K562 (cell line): ENCODE data around the gene DYNC2I2. TPM values are rescaled to one million over a fixed set of nuclear protein-coding genes. Genes with fewer than 3 reads are reported as not detected.

Experiments
- ATAC-seq: fragments of 200-7000 bp; cut with Tn5 transposase; 3 replicates; pipeline ENCODE4 v1.9.1; 2020; ENCODE audit warnings: moderate library complexity
- BruUV-seq: library from RNA; stranded (reverse); fragments of 400-500 nt; replicated peaks from 2 replicates; lab custom pipeline; 2021; lab: Mats Ljungman, UMichigan
- CTCF ChIA-PET: fragments of 300-600 bp; formaldehyde crosslinking; extraction: SDS; loops from one replicate; lab custom pipeline; 2021; ENCODE audit warnings: low intra/inter-chr PET ratio; lab: Yijun Ruan, JAX
- POLR2A ChIA-PET: fragments of 300-600, 350-650 bp; sonication (Branson Sonifier 250); formaldehyde crosslinking; extraction: SDS; loops from one replicate; lab custom pipeline; 2021; ENCODE audit warnings: antibody characterized with exemption, inconsistent platforms; lab: Yijun Ruan, JAX
- DNase-seq, 4 experiments: peaks; one replicate each; pipeline versions ENCODE4 v3.0.0 to v3.0.0-alpha.2; 2011 to 2018; ENCODE audit warnings: low spot score in 3 of 4, mixed read lengths in 3 of 4; ENCODE audit errors: extremely low read depth in 1 of 4
- FAIRE-seq: peaks from 2 replicates; lab custom pipeline; 2011; peaks lifted over from hg19 to GRCh38; lab: Jason Lieb, UNC
- H2AFZ ChIP-seq: 2 replicates; pipeline ENCODE4 v1.6.0; 2011; ENCODE audit warnings: low read depth, low read length, control low read depth, inconsistent platforms
- H3K27ac ChIP-seq: fragments of 200-600 bp; 3 replicates; pipeline ENCODE4 v1.8.0; 2011; ENCODE audit warnings: low read depth, mild to moderate bottlenecking, control low read depth, inconsistent platforms, low read length, moderate library complexity, mixed read lengths; ENCODE audit errors: extremely low read depth
- H3K27me3 ChIP-seq, 2 experiments: fragments of 300-600 bp in 1 of 2; 2 replicates in 1 of 2; 3 replicates in 1 of 2; pipeline versions ENCODE4 v1.6.0 to v1.8.0; 2011; ENCODE audit warnings: inconsistent platforms in 2 of 2, low read length in 2 of 2, mild to moderate bottlenecking in 1 of 2, mixed read lengths in 1 of 2, moderate library complexity in 1 of 2; ENCODE audit not compliant: control insufficient read depth in 2 of 2, insufficient read depth in 2 of 2
- H3K36me3 ChIP-seq: fragments of 300-600 bp; 3 replicates; pipeline ENCODE4 v1.8.0; 2011; ENCODE audit warnings: mild to moderate bottlenecking, low read length, inconsistent platforms; ENCODE audit not compliant: control insufficient read depth, insufficient read depth
- H3K4me1 ChIP-seq, 2 experiments: fragments of 200-600 bp in 1 of 2; replicated peaks in 1 of 2; 2 replicates in 1 of 2; 3 replicates in 1 of 2; pipeline versions ENCODE4 v1.5.1 to v1.8.0; 2011; ENCODE audit warnings: inconsistent platforms in 2 of 2, low read length in 2 of 2, mild to moderate bottlenecking in 1 of 2, mixed read lengths in 1 of 2, moderate library complexity in 1 of 2; ENCODE audit not compliant: control insufficient read depth in 2 of 2, insufficient read depth in 2 of 2
- H3K4me2 ChIP-seq: 2 replicates; pipeline ENCODE4 v1.6.1; 2011; ENCODE audit warnings: low read length, control low read depth, inconsistent platforms, mixed read lengths; ENCODE audit not compliant: insufficient read depth
- H3K4me3 ChIP-seq: fragments of 200-600 bp; sonication (generic), shearing (Covaris generic); 2 replicates; pipeline ENCODE4 v1.5.1; 2016; ENCODE audit warnings: control low read depth, inconsistent platforms
- H3K79me2 ChIP-seq: fragments of 200-600 bp; 3 replicates; pipeline ENCODE4 v1.8.0; 2011; ENCODE audit warnings: low read length, inconsistent platforms; ENCODE audit not compliant: control insufficient read depth, insufficient read depth
- H3K9ac ChIP-seq, 2 experiments: 2 replicates each; pipeline versions ENCODE4 v1.6.0 to v1.6.1; 2011; ENCODE audit warnings: low read depth in 2 of 2, low read length in 2 of 2, control low read depth in 1 of 2, inconsistent platforms in 1 of 2, mild to moderate bottlenecking in 1 of 2, mixed read lengths in 1 of 2; ENCODE audit not compliant: insufficient read depth in 1 of 2
- H3K9me1 ChIP-seq: one replicate; pipeline ENCODE4 v1.6.0; 2011; ENCODE audit warnings: inconsistent platforms, mild to moderate bottlenecking, low read length, moderate library complexity; ENCODE audit not compliant: control insufficient read depth, insufficient read depth
- H3K9me3 ChIP-seq: replicated peaks from 2 replicates; pipeline ENCODE4 v1.5.1; 2011; ENCODE audit warnings: low read depth, low read length, inconsistent platforms; ENCODE audit not compliant: control insufficient read depth, insufficient read depth
- H4K20me1 ChIP-seq: replicated peaks from 2 replicates; pipeline ENCODE4 v1.6.1; 2011; ENCODE audit warnings: low read length, inconsistent platforms, mixed read lengths; ENCODE audit not compliant: control insufficient read depth, insufficient read depth
- CTCF ChIP-seq, 3 experiments: IDR thresholded peaks in 2 of 3; conservative IDR thresholded peaks in 1 of 3; 2 replicates each; pipeline ENCODE4 v1.5.1; 2011 to 2012; ENCODE audit warnings: low read length in 3 of 3, mild to moderate bottlenecking in 3 of 3, control low read depth in 2 of 3, improper control_type of control experiment in 1 of 3, inconsistent platforms in 1 of 3, low read depth in 1 of 3, mixed read lengths in 1 of 3, moderate library complexity in 1 of 3; ENCODE audit not compliant: insufficient read depth in 2 of 3
- POLR2B ChIP-seq: fragments of 450-650 bp; IDR thresholded peaks from 2 replicates; pipeline ENCODE4 v1.6.1; 2018; ENCODE audit warnings: low read depth; ENCODE audit not compliant: partially characterized antibody
- RAD21 ChIP-seq, 2 experiments: fragments of 250-450 bp in 1 of 2; fragments of 450-650 bp in 1 of 2; sonication (Bioruptor Pico) in 1 of 2; formaldehyde crosslinking in 1 of 2; IDR thresholded peaks in 1 of 2; conservative IDR thresholded peaks in 1 of 2; 2 replicates each; pipeline versions ENCODE4 v1.4.0 to v1.8.0; 2020 to 2022; ENCODE audit warnings: mild to moderate bottlenecking in 2 of 2, moderate library complexity in 1 of 2
- WGBS: fragments of 100-300 bp; shearing (Covaris generic); methylation state at CpG from one replicate; pipeline ENCODE4 v1.1.6; 2016; ENCODE audit warnings: low coverage, mixed read lengths; ENCODE audit not compliant: insufficient coverage; ENCODE audit errors: missing lambda C conversion rate; 5-methylcytosine and 5-hydroxymethylcytosine counted together
- in situ Hi-C: fragments of 300-500 bp; cut with MboI; formaldehyde crosslinking; loops from 4 replicates; pipeline ENCODE4 v1.15.0; 2018; ENCODE audit warnings: inconsistent platforms, mixed read lengths
- intact Hi-C: fragments of 100-400 bp; cut with micrococcal nuclease; formaldehyde crosslinking; loops from 2 replicates; pipeline ENCODE4 v1.14.2; 2022
- polyA plus RNA-seq, 8 experiments: library from polyadenylated mRNA; depleted of rRNA in 4 of 8; stranded (reverse) in 5 of 8; unstranded in 3 of 8; fragments of >200 nt; fragmentation: Nextera tagmentation in 2 of 8; fragmentation: Illumina TruSeq in 1 of 8; extraction: Ambion mirVana in 2 of 8; extraction: Trizol in 1 of 8; gene quantifications; 2 replicates each; pipeline versions ENCODE4 v1.2.1 to v1.2.3, GENCODE V29; 2011 to 2014; ENCODE audit warnings: inconsistent platforms in 1 of 8, missing spikeins in 1 of 8
- total RNA-seq, 7 experiments: library from RNA; depleted of rRNA in 6 of 7; stranded (reverse); fragments of >200 nt in 6 of 7; fragmentation: Illumina TruSeq in 2 of 7; extraction: Trizol in 2 of 7; gene quantifications; 2 replicates each; pipeline versions ENCODE4 v1.2.1 to v1.2.3, GENCODE V29; 2011 to 2021; ENCODE audit warnings: low replicate concordance in 1 of 7

The DYNC2I2 gene
- total and polyA plus RNA-seq, 9 of the 15 experiments (the other 6 are each of a cell fraction or from before 2014, with no cell fraction given) = 1.5 to 249 (median 70.0) TPM

GRCh38 chr9:128624566-128624965, 32.1 kb downstream of the DYNC2I2 start:
- H3K9ac ChIP-seq = no peak overlapping the region; a peak in 1 of 4 replicates
- DNase-seq (no peak), FAIRE-seq (no peak)
- no peaks in the 10 kb centered on the region for H3K9me3 ChIP-seq
- H3K4me2 ChIP-seq = no peak overlapping the region
- CTCF ChIA-PET = no interaction called here
- no peaks in the 10 kb centered on the region for H3K36me3 ChIP-seq
- no peak overlapping the region for H3K4me3 ChIP-seq
- no peak overlapping the region for H2AFZ ChIP-seq
- H3K27ac ChIP-seq = no peak overlapping the region
- no peaks in the 10 kb centered on the region; the same call in 1 of the 2 replicates for H4K20me1 ChIP-seq
- in situ Hi-C loops = no loop called here
- no peaks in the 10 kb centered on the region for H3K79me2 ChIP-seq
- BruUV-seq = no TSS peak
- H3K9me1 ChIP-seq = no peaks in the 10 kb centered on the region
- peaks cover 4 to 34% of the 10 kb centered on the region in 2 experiments; a peak in 4 of 5 replicates for H3K4me1 ChIP-seq
- 0 out of 6 replicates have a peak, but pooled peaks of 1 of the 3 experiments have one; percentile 6 for TF ChIP-seq CTCF (IDR thresholded peaks at IDR 0.05 in 2 of 3, conservative IDR thresholded peaks at IDR 0.05 in 1 of 3; ENCODE audit: insufficient read depth in 2 of 3, low read depth in 1 of 3, low read length in 3 of 3)
- no peak for TF ChIP-seq POLR2B
- 0 out of 4 replicates have a peak, but pooled peaks of 1 of the 2 experiments have one; percentile 7 for TF ChIP-seq RAD21 (CRISPR knock-in tag; conservative IDR thresholded peaks at IDR 0.05 in 1 of 2, IDR thresholded peaks at IDR 0.05 in 1 of 2)
- TF ChIP-seq, all 486 proteins: peak for 2
- no peaks in the 10 kb centered on the region for H3K27me3 ChIP-seq
- 50% methylated on average over 10 of the region's 10 CpGs for WGBS
- intact Hi-C loops = no loop called here
- ATAC-seq = no peak
- POLR2A ChIA-PET = interaction anchor here (0.7 to 1.0 kb wide), 2 partner anchors 13 to 119 kb away, joined by 4 read pairs; no protein-coding TSS in a partner anchor
